ENCODE measurements around the gene ST7. TPM values are rescaled to one million over a fixed set of nuclear protein-coding genes. Genes with fewer than 3 reads are reported as not detected.

Gene ST7
- polyA plus RNA-seq, 1 donor (not counting 4 experiments of a cell fraction or from before 2014, with no cell fraction given), result 16.9 TPM

GRCh38 chr7:116984511-116984910 is 31.2 kb downstream of the ST7 start:
- no peak overlapping the region for H3K4me2 ChIP-seq (ENCODE audit: control insufficient read depth, extremely low read depth, insufficient read depth, low read depth, low read length)
- no peak for DNase-seq (ENCODE audit: low read depth, low spot score)
- FAIRE-seq, result no peak
- no peak overlapping the region for H2AFZ ChIP-seq (ENCODE audit: control insufficient read depth, low read length)
- no peak overlapping the region for H3K9ac ChIP-seq (ENCODE audit: control insufficient read depth, extremely low read depth, insufficient read depth, low read length)
- no peaks in the 10 kb centered on the region for H4K20me1 ChIP-seq (ENCODE audit: control insufficient read depth, extremely low read depth, insufficient read depth, low read length)
- H3K79me2 ChIP-seq (ENCODE audit: control insufficient read depth, insufficient read depth, low read length), result peaks cover 4% of the 10 kb centered on the region
- no peaks in the 10 kb centered on the region for H3K9me3 ChIP-seq (ENCODE audit: control insufficient read depth, low read depth, low read length)
- H3K27ac ChIP-seq (ENCODE audit: control insufficient read depth, insufficient read depth, low read length), result no peak overlapping the region
- H3K9me1 ChIP-seq (ENCODE audit: control insufficient read depth, extremely low read depth, insufficient read depth, low read length), result no peaks in the 10 kb centered on the region
- H3K36me3 ChIP-seq (ENCODE audit: control insufficient read depth in 2 of 2, extremely low read depth in 1 of 2, insufficient read depth in 2 of 2, low read length in 2 of 2), result no peaks in the 10 kb centered on the region
- H3K4me3 ChIP-seq (ENCODE audit: control insufficient read depth in 2 of 3, extremely low read depth in 1 of 3, insufficient read depth in 2 of 3, low read depth in 1 of 3, low read length in 3 of 3), result no peak overlapping the region
- dilution Hi-C loops (cut with MboI; ENCODE audit: extremely low pct_ligation_motif_present, low sequenced_read_pairs), result no loop called here
- H3K27me3 ChIP-seq (ENCODE audit: control insufficient read depth, extremely low read depth, insufficient read depth, low read length), result no peaks in the 10 kb centered on the region
- TF ChIP-seq EZH2 (IDR thresholded peaks at IDR 0.05; ENCODE audit: low read length), result no peak
- TF ChIP-seq, protein P1, sequence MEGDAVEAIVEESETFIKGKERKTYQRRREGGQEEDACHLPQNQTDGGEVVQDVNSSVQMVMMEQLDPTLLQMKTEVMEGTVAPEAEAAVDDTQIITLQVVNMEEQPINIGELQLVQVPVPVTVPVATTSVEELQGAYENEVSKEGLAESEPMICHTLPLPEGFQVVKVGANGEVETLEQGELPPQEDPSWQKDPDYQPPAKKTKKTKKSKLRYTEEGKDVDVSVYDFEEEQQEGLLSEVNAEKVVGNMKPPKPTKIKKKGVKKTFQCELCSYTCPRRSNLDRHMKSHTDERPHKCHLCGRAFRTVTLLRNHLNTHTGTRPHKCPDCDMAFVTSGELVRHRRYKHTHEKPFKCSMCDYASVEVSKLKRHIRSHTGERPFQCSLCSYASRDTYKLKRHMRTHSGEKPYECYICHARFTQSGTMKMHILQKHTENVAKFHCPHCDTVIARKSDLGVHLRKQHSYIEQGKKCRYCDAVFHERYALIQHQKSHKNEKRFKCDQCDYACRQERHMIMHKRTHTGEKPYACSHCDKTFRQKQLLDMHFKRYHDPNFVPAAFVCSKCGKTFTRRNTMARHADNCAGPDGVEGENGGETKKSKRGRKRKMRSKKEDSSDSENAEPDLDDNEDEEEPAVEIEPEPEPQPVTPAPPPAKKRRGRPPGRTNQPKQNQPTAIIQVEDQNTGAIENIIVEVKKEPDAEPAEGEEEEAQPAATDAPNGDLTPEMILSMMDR (optimal IDR thresholded peaks at IDR 0.05 in 1 of 3, IDR thresholded peaks at IDR 0.05 in 1 of 3, conservative IDR thresholded peaks at IDR 0.05 in 1 of 3; ENCODE audit: extremely low read depth in 1 of 3, insufficient read depth in 2 of 3, low read length in 3 of 3), result no peak
- peaks cover 21% of the 10 kb centered on the region for H3K4me1 ChIP-seq (ENCODE audit: control insufficient read depth, extremely low read depth, insufficient read depth, low read length)

DNA sequence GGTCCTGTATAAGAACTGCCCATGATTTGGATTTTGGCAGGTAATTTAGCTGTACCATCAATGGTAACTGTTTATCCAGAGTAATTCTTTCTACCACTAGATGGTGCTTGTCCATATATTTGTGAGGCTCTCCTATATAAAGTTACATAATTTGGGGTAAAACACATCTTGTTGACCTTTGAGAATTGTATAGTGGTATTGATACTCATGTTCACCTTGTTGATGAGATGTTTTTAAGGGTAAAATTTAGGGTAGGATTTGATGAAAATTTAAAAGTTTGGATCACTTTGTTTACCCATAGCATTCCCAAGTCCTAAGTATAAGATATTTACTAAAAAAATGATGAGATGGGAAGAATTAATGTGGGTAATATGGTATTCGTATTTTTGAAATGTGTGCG is 31.6 kb downstream of the ST7 start:
- no peak for FAIRE-seq
- no peak overlapping the region for H3K4me2 ChIP-seq (ENCODE audit: control insufficient read depth, extremely low read depth, insufficient read depth, low read depth, low read length)
- TF ChIP-seq EZH2 (IDR thresholded peaks at IDR 0.05; ENCODE audit: low read length), result no peak
- TF ChIP-seq, protein P1 (optimal IDR thresholded peaks at IDR 0.05 in 1 of 3, IDR thresholded peaks at IDR 0.05 in 1 of 3, conservative IDR thresholded peaks at IDR 0.05 in 1 of 3; ENCODE audit: extremely low read depth in 1 of 3, insufficient read depth in 2 of 3, low read length in 3 of 3), result peak in 2 of 3 experiments; percentile 36 to 58
- H3K27me3 ChIP-seq (ENCODE audit: control insufficient read depth, extremely low read depth, insufficient read depth, low read length), result no peaks in the 10 kb centered on the region
- no peaks in the 10 kb centered on the region for H3K36me3 ChIP-seq (ENCODE audit: control insufficient read depth in 2 of 2, extremely low read depth in 1 of 2, insufficient read depth in 2 of 2, low read length in 2 of 2)
- no peak overlapping the region for H3K9ac ChIP-seq (ENCODE audit: control insufficient read depth, extremely low read depth, insufficient read depth, low read length)
- H3K79me2 ChIP-seq (ENCODE audit: control insufficient read depth, insufficient read depth, low read length), result peaks cover 4% of the 10 kb centered on the region
- dilution Hi-C loops (cut with MboI; ENCODE audit: extremely low pct_ligation_motif_present, low sequenced_read_pairs), result no loop called here
- H3K9me3 ChIP-seq (ENCODE audit: control insufficient read depth, low read depth, low read length), result no peaks in the 10 kb centered on the region
- H3K4me1 ChIP-seq (ENCODE audit: control insufficient read depth, extremely low read depth, insufficient read depth, low read length), result peaks cover 17% of the 10 kb centered on the region
- H3K4me3 ChIP-seq (ENCODE audit: control insufficient read depth in 2 of 3, extremely low read depth in 1 of 3, insufficient read depth in 2 of 3, low read depth in 1 of 3, low read length in 3 of 3), result no peak overlapping the region
- no peaks in the 10 kb centered on the region for H3K9me1 ChIP-seq (ENCODE audit: control insufficient read depth, extremely low read depth, insufficient read depth, low read length)
- H2AFZ ChIP-seq (ENCODE audit: control insufficient read depth, low read length), result no peak overlapping the region
- no peak overlapping the region for H3K27ac ChIP-seq (ENCODE audit: control insufficient read depth, insufficient read depth, low read length)
- DNase-seq (ENCODE audit: low read depth, low spot score), result no peak
- no peaks in the 10 kb centered on the region for H4K20me1 ChIP-seq (ENCODE audit: control insufficient read depth, extremely low read depth, insufficient read depth, low read length)
